ENCODE results near the gene SSUH2.
A peak's percentile ranks its signal among the peaks of the same experiment; 100 is the strongest.

Gene SSUH2

DNA sequence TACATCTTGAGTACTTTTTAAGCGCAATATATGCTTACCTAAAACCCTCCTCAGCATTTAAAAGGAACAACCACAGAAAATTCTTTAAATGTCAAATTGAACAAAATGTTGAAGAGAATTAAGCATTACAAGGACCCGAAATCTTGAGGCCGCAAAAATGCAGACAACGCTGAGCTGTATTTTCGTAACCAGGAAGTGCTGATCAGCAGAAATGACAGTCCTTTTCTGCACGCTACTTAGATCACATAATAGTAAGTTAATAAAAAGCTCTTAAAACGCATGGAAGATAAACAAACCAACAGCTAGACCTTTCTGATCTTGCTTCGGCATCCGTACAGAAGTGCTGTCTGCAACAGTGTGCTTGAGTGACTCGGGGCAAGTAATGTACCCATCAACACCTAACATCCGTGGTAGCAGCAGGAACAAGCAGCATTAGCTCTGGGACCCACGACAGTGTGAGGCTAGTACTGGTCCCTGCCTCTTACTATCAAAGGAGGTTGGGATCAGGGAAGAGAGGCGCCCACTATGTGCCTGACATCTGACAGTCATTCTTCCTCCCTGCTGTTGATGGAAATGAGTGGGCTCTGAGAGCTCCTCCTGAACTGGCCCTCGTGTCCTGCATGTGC lies 1.8 kb upstream of the SSUH2 start:
- in situ Hi-C loops (cut with MboI; ENCODE audit: low pct_unique_long_range_greater_than_20kb, low sequenced_read_pairs): no loop called here
- no peak for DNase-seq

DNA sequence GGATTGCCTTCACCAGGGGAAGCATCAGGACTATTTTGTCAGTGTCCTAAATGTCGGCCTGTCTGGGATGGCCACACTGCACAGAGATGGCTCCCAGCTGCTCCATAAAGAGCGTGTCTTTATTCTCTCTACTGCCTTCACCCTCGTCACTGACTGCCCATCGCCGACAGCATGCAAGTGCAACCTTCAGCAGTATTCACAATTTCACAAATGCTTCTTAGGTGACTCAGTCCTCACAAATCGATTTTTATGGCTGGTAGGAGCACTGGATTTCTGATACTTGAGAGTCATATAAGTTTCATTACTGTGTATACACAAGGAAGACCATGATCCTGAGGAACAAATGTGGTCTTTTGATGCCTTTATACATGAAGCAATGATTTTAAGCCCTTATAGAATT lies 1.1 kb upstream of the SSUH2 start:
- DNase-seq: no peak
- in situ Hi-C loops (cut with MboI; ENCODE audit: low pct_unique_long_range_greater_than_20kb, low sequenced_read_pairs): no loop called here

DNA sequence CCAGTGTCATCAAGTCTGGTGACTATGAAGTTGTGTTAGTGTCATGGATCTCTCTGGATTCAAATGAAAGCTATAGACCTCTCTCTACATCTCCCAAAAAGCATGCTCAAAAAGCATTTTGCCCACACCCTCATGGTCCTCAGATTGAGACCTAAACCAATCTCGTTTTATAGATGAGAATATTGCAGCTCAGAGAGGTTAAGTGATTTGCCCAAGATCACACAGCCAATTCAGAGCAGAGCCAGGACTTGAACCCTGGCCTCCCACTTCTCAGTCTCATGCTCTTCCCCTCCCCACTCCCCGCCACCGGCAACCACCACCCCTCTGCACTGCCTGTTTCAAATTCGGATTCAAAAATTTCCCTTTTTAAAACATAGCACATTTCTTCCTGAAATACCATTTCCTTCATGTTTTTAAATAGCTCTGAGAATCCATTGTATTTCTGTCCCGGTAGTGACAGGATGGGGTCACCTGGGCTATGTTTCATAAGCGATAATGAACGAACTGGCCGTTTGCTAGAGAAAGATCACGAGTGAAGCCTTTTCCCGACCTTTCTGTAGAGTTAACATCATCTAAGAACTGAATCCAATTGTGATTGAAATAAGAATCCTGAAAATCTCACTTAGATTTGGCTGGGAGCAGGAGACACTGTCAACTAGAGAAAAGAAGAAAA lies 769 bp downstream of the SSUH2 start:
- DNase-seq: no peak
- in situ Hi-C loops (cut with MboI; ENCODE audit: low pct_unique_long_range_greater_than_20kb, low sequenced_read_pairs): no loop called here

DNA sequence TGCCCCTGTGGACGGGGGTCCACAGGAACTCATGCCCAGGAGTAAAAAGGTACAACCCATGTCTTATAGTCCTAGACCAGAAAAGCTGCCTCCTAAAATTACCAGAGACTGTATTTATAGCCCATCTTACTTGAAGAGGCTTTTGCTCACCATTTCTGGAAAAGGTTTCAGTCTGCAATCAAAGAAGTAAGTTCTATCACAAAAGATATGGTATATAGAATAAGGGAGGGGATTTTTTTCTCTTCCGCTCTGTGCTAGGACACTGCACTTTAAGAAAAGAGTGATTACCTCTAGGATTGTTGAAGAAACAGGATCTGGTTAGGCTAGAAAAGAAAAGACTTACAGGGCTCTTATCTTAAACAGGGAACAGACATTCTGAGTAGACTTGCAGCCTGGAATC lies 2.6 kb downstream of the SSUH2 start:
- in situ Hi-C loops (cut with MboI; ENCODE audit: low pct_unique_long_range_greater_than_20kb, low sequenced_read_pairs): no loop called here
- no peak for DNase-seq

DNA sequence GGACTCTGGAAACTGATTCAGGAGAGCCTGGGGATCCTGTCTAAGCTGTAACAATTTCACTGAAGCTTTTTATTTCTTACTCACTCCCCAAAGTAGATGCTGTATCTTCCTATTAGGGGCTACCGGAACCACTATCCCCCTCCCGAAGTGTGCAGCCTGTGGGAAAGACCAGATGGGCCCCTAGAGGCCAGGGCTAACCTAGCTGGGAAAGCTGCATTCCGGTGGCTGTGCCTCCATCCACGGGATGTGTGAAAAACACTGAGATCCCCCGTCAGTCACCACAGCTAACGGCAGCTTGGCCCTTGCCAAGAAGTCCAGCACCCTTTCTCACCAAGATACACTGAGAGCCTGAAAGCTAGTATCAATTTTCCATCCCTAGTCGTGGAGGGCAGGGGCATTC lies 3.1 kb downstream of the SSUH2 start:
- no peak for DNase-seq
- in situ Hi-C loops (cut with MboI; ENCODE audit: low pct_unique_long_range_greater_than_20kb, low sequenced_read_pairs): no loop called here

DNA sequence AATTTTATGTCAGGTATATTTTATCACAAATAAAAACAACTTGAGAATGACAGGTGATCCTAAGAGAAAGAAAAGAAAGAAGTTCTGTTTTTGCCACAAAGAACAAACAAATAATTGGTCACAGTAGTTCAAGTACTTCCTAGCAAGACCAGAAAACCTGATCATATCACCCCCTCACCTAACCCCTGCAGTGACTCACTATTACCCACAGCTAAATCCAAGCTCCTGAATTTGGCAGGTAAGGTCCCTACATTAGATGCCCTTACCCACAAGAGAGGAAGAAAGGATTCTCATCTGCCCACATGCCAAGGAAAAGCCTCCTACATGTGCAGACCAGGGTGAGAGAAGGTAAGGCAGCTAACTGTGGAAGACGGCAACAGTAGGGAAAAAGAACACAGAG lies 4.4 kb downstream of the SSUH2 start:
- in situ Hi-C loops (cut with MboI; ENCODE audit: low pct_unique_long_range_greater_than_20kb, low sequenced_read_pairs): no loop called here
- DNase-seq: no peak

DNA sequence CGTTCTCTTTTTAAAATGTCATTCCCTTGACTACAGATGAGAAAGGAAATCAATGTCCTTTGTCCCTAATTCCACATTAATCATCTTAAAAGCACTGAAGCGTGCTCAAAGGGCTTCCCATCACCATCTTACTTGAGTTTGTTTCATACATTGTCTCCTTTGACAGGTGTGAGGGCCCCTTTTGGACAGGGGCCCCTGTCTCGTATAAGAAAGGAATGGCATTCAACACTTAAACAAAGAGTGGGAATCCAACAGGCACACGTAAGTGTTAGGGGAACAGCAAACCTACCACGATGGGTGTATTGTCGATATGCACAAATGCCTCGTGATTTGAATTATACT lies 5.0 kb downstream of the SSUH2 start:
- in situ Hi-C loops (cut with MboI; ENCODE audit: low pct_unique_long_range_greater_than_20kb, low sequenced_read_pairs): no loop called here
- no peak for DNase-seq

DNA sequence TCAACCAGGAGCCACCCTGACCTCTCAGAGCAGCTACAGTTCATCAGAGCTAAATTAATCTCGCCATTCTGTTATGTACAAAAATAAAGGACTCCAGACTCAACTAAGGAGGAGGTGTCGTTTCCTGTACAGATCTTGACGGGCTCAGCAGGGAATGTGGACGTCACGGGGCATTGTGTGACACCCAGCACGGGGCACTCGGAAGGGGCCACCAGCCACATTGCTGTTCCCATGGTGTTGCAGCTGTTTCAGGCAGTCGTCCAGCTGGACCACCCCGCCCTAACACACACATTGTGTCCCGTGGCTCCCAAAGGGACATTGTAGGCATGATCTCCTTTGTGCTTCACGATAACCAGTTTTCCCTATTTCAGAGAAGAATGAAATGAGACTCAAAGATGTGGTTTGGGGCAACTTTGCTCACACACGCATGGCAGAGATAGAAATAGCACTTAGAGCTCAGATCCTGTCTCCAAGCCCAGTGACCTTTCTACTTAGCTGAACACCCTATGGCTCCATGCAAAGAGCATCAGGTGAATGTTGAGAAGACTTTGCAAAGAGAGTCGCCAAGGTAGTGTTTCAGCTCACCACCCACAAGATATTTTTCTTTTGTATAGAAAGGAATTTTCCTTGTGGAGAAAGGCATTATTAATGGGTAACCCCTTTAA lies 5.5 kb downstream of the SSUH2 start:
- no peak for DNase-seq
- in situ Hi-C loops (cut with MboI; ENCODE audit: low pct_unique_long_range_greater_than_20kb, low sequenced_read_pairs): no loop called here

DNA sequence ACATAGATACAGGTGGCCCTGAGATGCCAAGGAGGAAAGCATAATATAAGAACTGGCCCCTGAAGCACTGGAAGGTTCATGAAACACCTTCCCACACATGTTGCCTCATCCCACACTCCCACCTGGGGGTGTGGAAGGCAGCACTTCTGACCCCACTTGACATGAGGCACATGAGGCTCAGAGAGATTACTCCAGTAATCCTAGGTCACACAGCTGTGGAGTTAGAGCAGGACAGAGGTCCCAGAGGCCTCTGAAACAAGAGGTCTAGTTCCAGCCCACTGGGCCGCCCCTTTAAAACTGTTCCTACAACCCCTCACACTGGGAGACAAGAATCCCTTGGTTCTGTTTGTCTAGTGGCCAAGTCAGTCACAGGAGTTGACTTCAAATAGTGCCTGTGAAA lies 7.2 kb downstream of the SSUH2 start:
- in situ Hi-C loops (cut with MboI; ENCODE audit: low pct_unique_long_range_greater_than_20kb, low sequenced_read_pairs): no loop called here
- no peak for DNase-seq

DNA sequence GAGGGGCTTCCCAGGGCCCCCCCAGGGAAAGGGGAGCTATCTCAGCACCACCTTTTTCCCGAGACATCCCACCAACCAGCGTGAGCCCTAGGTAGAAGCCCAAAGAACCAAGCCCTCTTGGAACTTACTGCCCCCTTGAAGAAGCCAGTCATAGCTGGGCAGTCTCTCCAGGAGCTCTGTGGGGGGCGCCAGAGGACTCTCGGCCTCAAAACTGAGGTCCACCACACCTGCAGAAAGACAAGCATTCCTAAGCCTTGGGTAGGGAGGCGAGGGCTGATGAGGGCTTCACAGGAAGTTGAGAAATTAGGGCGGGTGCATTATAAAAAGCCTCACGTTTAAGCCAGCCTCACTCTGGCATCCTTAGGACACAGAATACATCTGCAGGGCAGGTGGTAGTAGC lies 9.0 kb downstream of the SSUH2 start:
- no peak for DNase-seq
- in situ Hi-C loops (cut with MboI; ENCODE audit: low pct_unique_long_range_greater_than_20kb, low sequenced_read_pairs): no loop called here

DNA sequence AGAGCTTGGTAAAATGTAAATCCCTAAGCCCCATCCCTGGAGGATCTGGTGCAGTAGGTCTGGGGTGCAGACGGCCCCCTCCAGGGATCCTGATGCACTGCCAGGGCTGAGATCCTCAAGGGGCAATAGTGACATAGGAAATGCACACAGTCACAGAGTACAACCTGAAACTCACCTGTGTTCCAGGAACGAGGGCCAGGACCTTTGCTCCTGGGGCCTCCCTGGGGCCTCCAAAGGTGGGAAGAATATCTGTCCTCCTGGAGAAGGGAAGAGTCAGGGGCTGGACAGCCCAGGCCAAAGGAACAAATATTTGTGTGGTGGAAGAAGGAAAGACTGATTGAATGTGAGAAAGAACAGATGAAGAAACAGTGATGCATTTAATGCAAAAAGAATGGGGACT lies 9.5 kb downstream of the SSUH2 start:
- DNase-seq: no peak
- in situ Hi-C loops (cut with MboI; ENCODE audit: low pct_unique_long_range_greater_than_20kb, low sequenced_read_pairs): no loop called here

DNA sequence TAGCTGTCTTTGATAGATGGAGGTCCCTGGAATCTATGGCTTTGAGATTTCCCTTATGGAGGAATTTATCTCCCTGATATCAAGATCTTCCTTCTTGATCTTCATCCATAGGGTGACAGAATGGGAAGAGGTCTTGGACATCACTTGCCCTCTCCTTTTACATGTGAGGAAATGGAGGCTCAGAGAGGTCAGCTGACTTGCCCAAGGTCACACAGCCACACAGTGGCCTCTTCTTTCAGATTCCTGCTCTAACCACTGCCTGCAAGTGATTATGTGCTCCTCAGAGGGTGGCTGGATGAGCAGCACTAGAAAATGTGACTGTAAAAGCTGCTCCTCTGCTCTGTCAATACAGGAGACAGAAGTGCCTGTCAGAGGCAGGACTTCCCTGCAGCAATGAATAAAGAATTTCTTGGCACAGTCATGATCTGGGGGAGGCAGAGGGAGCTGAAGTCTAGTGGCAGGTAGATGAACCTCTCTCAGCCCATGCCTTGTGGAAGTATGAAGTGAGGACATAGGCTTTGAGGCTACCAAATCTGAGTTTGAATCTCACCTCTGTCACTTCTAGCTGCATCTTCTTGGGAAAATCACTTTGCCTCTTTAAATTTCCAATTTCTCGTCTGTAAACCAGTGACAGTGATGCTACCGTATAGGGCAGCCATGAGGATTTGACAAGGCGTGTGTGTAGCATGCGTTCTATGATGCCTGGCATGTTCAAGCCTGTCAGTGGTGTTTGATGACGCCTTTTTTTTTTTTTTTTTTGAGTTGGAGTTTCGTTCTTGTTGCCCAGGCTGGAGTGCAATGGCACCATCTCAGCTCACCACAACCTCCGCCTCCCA lies 12.0 kb downstream of the SSUH2 start:
- in situ Hi-C loops (cut with MboI; ENCODE audit: low pct_unique_long_range_greater_than_20kb, low sequenced_read_pairs): no loop called here
- DNase-seq: no peak

DNA sequence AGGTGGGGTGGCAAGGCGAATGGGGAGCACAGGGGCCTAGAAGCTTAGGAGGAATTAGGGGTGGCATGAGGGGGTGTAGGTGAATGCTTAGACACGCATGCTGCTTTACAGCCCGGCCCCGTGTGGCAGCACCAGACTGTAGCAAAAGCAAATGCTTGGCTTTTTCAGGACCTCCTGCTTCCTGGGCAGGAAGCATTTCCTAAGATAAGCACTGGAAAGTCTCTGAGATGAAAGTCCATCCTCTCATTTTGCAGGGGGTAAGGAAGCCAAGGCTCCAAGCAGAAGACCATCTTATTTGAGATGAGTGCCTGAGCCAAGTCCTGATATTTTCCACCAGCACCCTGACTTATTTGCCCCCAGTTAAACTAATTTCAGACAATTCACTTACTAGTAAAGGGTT lies 12.9 kb downstream of the SSUH2 start:
- in situ Hi-C loops (cut with MboI; ENCODE audit: low pct_unique_long_range_greater_than_20kb, low sequenced_read_pairs): no loop called here
- no peak for DNase-seq

DNA sequence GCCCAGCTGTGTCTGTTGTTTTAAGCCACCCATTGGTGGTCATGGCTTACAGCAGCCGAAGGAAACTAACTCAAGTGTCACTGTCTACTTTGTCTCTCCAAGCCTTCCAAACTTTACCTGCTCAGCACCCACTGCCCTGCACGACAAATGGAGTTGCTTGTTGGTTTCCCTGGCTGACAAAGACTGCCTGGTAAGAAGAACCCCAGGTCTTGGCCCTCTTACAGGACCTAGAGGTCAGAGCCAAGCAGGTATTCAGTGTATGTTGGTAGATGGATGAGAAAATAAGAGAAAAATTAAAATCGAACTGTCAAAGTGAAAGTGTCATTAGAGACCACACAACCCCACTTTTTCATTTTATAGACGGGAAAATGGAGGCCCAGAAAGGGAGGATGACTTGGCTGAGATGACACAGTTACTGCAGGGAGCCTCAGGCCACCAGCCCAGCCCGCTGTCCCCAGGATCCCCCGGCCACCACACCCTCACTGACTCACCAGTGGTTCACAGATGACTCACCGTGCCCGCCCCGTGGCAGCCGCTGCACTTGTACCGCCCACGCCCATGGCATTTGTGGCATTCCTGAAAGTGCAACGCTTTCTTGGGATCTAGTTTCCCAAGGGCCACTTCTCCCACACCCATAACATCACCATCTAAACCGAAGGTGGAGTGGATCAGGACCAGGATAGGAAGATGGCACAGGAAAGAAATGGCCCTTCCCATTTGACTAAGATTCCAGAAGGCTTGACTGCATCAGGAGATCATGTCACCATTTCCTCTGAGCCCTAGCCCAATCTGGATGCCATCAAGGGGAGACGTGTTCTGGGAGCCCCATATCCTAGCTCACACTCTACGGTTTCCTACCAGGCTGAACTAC lies 15.2 kb downstream of the SSUH2 start:
- peak; percentile 28 for DNase-seq
- in situ Hi-C loops (cut with MboI; ENCODE audit: low pct_unique_long_range_greater_than_20kb, low sequenced_read_pairs): no loop called here

DNA sequence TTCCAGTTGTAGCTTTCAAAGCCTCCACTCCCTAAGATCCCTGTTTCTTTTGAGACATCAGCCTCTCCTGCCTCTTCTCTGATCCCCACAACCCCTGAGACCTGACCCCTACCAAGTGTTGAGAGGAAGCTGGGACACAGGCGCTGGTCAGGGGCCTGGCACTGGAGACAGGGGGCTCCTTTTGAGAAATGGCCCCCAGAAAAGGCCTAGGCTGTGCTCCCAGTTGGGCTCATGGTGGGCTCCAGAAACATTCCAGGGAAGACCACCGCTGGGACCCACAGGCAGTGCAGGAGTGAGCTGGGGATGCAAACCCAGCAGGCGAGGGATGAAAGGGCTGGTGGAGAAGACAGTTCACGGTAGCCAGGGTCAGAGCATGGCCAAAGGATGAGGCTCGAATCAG lies 16.6 kb downstream of the SSUH2 start:
- no peak for DNase-seq
- in situ Hi-C loops (cut with MboI; ENCODE audit: low pct_unique_long_range_greater_than_20kb, low sequenced_read_pairs): no loop called here

DNA sequence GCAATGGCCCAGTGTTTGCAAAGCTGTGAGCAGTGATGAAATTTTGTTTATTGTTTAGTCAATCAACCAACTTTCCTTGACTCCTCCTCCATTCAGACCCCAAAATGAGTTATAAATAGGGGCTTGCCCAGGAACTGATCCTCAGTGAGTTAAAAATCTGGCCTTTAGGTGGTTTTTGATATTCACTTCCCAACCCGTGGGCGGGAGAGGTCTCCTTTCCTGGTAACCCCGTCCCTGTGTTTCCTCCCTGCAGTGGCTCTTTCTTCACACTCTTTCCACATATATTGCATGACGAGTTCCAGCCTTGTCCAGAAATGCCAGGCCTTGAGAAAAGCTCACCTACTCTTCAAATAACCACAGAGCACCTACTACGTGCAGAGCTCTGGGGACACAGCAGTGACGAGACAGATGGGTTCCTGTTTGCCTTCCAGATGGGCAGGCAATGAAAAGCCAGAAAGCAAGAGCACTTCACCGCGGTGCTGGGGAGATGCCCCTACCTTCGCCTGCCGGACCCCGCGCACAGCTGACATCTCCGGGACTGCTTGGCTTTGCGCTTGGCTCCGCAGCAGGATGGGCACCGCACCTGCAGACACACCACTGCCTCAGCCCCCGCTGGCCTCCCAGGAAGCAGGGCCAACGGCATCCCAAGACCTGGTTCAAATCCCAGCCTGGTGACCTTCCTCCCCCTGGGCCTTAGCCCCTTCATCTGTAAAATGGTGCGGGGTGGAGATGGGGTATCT lies 17.2 kb downstream of the SSUH2 start:
- in situ Hi-C loops (cut with MboI; ENCODE audit: low pct_unique_long_range_greater_than_20kb, low sequenced_read_pairs): no loop called here
- no peak for DNase-seq

DNA sequence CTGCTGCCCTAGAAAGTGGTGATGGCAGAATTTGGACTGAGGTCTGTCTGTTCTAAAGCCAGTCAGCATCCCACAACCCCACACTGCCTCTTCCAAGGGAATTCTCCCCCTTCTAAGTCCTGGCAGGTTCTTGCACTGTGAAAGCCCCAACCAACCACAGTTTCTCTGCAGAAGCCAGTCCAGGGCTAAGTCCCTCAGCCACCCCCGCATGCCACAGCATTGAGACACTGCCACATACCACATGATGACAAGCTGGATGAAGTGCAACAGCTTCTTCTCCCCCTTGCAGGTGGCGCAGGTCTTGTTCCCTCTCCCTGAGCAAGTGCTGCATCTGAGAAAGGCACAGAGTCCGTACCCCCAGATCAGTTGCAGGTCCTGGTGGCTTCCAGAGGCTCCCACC lies 18.6 kb downstream of the SSUH2 start:
- in situ Hi-C loops (cut with MboI; ENCODE audit: low pct_unique_long_range_greater_than_20kb, low sequenced_read_pairs): no loop called here
- no peak for DNase-seq

DNA sequence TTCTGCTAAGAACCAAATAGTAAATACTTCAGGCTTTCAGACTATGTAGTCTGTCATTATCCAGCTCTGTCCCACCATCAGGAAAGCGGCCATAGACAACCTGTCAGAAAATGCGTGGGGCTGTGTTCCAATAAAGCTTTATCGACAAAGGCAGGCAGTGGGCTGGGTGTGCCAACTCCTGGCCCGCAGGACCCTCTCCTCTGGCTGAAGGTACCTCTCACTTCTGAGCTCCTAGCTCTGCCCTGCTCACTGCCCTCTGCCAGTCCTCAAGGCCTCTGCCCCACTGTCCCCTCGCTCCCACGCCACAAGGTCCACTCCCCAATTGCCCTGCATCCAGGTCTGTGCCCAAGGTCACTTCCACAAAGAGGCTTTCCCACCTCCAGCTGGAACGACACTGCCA lies 20.0 kb downstream of the SSUH2 start:
- DNase-seq: no peak
- in situ Hi-C loops (cut with MboI; ENCODE audit: low pct_unique_long_range_greater_than_20kb, low sequenced_read_pairs): no loop called here

DNA sequence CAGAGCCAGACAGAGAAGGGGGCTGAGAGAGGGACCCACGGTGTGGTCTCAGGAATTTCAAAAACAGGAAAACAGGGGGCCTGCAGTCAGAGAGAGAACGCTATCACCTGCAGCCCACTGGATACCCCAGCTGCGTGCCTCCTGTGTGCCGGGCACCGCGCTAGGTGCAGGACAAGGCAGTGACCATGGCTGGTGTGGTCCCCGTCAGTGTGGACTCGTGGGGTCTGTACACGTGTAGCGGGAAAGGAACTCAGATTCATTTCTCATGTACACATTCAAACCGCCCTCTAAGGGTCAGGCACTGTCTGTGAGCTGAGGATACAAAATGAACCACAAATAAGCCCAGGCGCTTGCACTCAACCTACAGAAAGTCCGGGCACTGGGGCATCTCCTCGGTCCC lies 20.9 kb downstream of the SSUH2 start:
- in situ Hi-C loops (cut with MboI; ENCODE audit: low pct_unique_long_range_greater_than_20kb, low sequenced_read_pairs): no loop called here
- no peak for DNase-seq
